Stomach (tissue), 4 donors: Measurements from ENCODE around the gene CTNND2.

ENCODE experiments used
- EP300 ChIP-seq: sonication (generic); formaldehyde crosslinking; IDR thresholded peaks from one replicate; pipeline ENCODE4 v1.6.1; 2017; ENCODE audit warnings: antibody characterized with exemption
- POLR2A ChIP-seq, 4 donors: fragments of 450-650 bp; IDR thresholded peaks; one replicate each; pipeline ENCODE4 v1.6.1; 2016; ENCODE audit warnings: antibody characterized with exemption in 4 of 4, control low read depth in 2 of 4, mild to moderate bottlenecking in 1 of 4, moderate library complexity in 1 of 4
- POLR2AphosphoS5 ChIP-seq, 3 donors: sonication (generic); formaldehyde crosslinking; IDR thresholded peaks; one replicate each; pipeline ENCODE4 v1.6.1; 2016; ENCODE audit warnings: antibody characterized with exemption in 3 of 3
- TF ChIP-seq, protein P1 (sequence below), 7 experiments: fragments of 450-650 bp in 4 of 7; fragments of 200-600 bp in 3 of 7; sonication (generic) in 3 of 7; IDR thresholded peaks; one replicate each; pipeline ENCODE4 v1.5.1; 2016 to 2019; ENCODE audit warnings: antibody characterized with exemption in 7 of 7, control low read depth in 2 of 7, mild to moderate bottlenecking in 1 of 7

DNA sequence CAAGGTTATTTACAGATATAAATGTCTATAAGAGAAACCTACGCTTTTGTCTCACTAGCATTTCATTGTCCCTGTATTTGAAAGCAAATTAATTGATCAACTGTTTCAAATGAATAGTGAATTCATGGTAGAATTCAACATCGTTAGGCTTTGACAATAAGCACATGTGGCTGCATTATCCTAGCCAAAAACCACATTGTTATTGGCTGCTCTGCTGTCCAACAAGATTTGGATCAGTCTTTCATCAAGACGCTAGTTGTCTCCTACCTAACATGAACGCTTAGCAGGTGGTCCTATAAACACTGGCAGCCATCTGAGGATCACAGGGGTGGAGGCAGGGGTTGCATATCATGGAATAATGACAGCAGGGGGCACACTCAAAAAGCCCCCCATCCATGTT is 455.0 kb downstream of the CTNND2 start:
- no peak for TF ChIP-seq EP300
- no peak for TF ChIP-seq POLR2AphosphoS5 (IDR thresholded peaks at IDR 0.05)
- TF ChIP-seq, protein P1, sequence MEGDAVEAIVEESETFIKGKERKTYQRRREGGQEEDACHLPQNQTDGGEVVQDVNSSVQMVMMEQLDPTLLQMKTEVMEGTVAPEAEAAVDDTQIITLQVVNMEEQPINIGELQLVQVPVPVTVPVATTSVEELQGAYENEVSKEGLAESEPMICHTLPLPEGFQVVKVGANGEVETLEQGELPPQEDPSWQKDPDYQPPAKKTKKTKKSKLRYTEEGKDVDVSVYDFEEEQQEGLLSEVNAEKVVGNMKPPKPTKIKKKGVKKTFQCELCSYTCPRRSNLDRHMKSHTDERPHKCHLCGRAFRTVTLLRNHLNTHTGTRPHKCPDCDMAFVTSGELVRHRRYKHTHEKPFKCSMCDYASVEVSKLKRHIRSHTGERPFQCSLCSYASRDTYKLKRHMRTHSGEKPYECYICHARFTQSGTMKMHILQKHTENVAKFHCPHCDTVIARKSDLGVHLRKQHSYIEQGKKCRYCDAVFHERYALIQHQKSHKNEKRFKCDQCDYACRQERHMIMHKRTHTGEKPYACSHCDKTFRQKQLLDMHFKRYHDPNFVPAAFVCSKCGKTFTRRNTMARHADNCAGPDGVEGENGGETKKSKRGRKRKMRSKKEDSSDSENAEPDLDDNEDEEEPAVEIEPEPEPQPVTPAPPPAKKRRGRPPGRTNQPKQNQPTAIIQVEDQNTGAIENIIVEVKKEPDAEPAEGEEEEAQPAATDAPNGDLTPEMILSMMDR (IDR thresholded peaks at IDR 0.05): no peak
- TF ChIP-seq POLR2A (IDR thresholded peaks at IDR 0.05): no peak
